Stimulated activated CD4-positive, alpha-beta T cell treated with anti-CD3 and anti-CD28 coated beads, TNF-alpha, amount 100 ng/mL, for 24 hours (primary cell): ENCODE results near the gene PTPRN2.

ENCODE experiments used
- DNase-seq, 3 experiments: peaks; one replicate each; pipeline ENCODE4 v3.0.0-alpha.2; 2020; ENCODE audit warnings: low read depth in 3 of 3

The PTPRN2 gene

GRCh38 chr7:158489462-158490155 lies 98.0 kb downstream of the PTPRN2 start:
- no peak for DNase-seq

- DNase-seq, result no peak
Observed at GRCh38 chr7:158488181-158488971, 99.2 kb downstream of the PTPRN2 start.

GRCh38 chr7:158487631-158488151 lies 99.9 kb downstream of the PTPRN2 start:
- no peak for DNase-seq

- no peak for DNase-seq
Observed at GRCh38 chr7:158486919-158487318, 100.7 kb downstream of the PTPRN2 start.

- DNase-seq, result no peak
Observed at GRCh38 chr7:158484801-158485531, 102.7 kb downstream of the PTPRN2 start.

- no peak for DNase-seq
Observed at GRCh38 chr7:158482480-158482879, 105.1 kb downstream of the PTPRN2 start.

- DNase-seq, result no peak
Observed at GRCh38 chr7:158479664-158480025, 108.0 kb downstream of the PTPRN2 start.

GRCh38 chr7:158479021-158479663 lies 108.5 kb downstream of the PTPRN2 start:
- DNase-seq, result no peak

- no peak for DNase-seq
Observed at GRCh38 chr7:158477866-158478265, 109.8 kb downstream of the PTPRN2 start.

GRCh38 chr7:158476331-158476932 lies 111.2 kb downstream of the PTPRN2 start:
- no peak for DNase-seq

GRCh38 chr7:158475679-158476052 lies 112.0 kb downstream of the PTPRN2 start:
- no peak for DNase-seq

- DNase-seq, result no peak
Observed at GRCh38 chr7:158475036-158475678, 112.5 kb downstream of the PTPRN2 start.

- no peak for DNase-seq
Observed at GRCh38 chr7:158474488-158474887, 113.1 kb downstream of the PTPRN2 start.

- no peak for DNase-seq
Observed at GRCh38 chr7:158473946-158474345, 113.7 kb downstream of the PTPRN2 start.

GRCh38 chr7:158473221-158473620 lies 114.4 kb downstream of the PTPRN2 start:
- no peak for DNase-seq

GRCh38 chr7:158472596-158472995 lies 115.0 kb downstream of the PTPRN2 start:
- DNase-seq, result no peak

- DNase-seq, result no peak
Observed at GRCh38 chr7:158471716-158472115, 115.9 kb downstream of the PTPRN2 start.

GRCh38 chr7:158470336-158470735 lies 117.3 kb downstream of the PTPRN2 start:
- DNase-seq, result no peak

GRCh38 chr7:158469396-158470051 lies 118.1 kb downstream of the PTPRN2 start:
- DNase-seq, result no peak

GRCh38 chr7:158468700-158469296 lies 118.8 kb downstream of the PTPRN2 start:
- DNase-seq, result no peak
